T-helper 9 cell (primary cell): ENCODE results near the gene RRP9.
"Not testable (repeated sequence)": the region's sequence is repeated elsewhere in the genome, so short reads cannot be mapped to it uniquely, and the experiment has no call there.

ENCODE experiments used
- DNase-seq: peaks from one replicate; pipeline ENCODE4 v3.0.0-alpha.2; 2020
- total RNA-seq, 2 donors: gene quantifications; one replicate each; lab custom pipeline; 2026; lab: John Stamatoyannopoulos, UW

Gene RRP9
- total RNA-seq = 12.5 to 33.2 reads per million in 2 donors

GRCh38 chr3:51941798-51942602, at the start of gene RRP9, which contains the start of gene PARP3:
Gene RRP9, minus strand, starts transcription at chr3:51941904. Its CDS starts 37 bp downstream, at chr3:51941867.
Gene PARP3, plus strand, starts transcription at chr3:51942363. Its CDS starts 993 bp downstream, at chr3:51943356.
- peak; percentile 98 for DNase-seq

- not testable (repeated sequence) for DNase-seq
Measured at GRCh38 chr3:51990501-51990971, 48.8 kb upstream of the RRP9 start.

- no peak for DNase-seq
Measured at GRCh38 chr3:51988286-51989146, 46.8 kb upstream of the RRP9 start.

GRCh38 chr3:51987568-51987967, 45.9 kb upstream of the RRP9 start:
- DNase-seq = no peak

GRCh38 chr3:51986010-51986947, 44.6 kb upstream of the RRP9 start:
- no peak for DNase-seq

GRCh38 chr3:51985063-51985462, 43.4 kb upstream of the RRP9 start:
- DNase-seq = no peak

GRCh38 chr3:51984269-51984647, 42.6 kb upstream of the RRP9 start:
- DNase-seq = no peak

- DNase-seq = no peak
Measured at GRCh38 chr3:51983578-51984268, 42.0 kb upstream of the RRP9 start.

GRCh38 chr3:51982838-51983577, 41.3 kb upstream of the RRP9 start, which contains the start of gene ACY1:
Gene ACY1, plus strand, starts transcription at chr3:51983535. Its CDS starts 530 bp downstream, at chr3:51984065.
- DNase-seq = peak; percentile 64

- DNase-seq = peak; percentile 18
Measured at GRCh38 chr3:51982352-51982837, 40.7 kb upstream of the RRP9 start.

GRCh38 chr3:51980253-51980652, 38.5 kb upstream of the RRP9 start:
- no peak for DNase-seq

- DNase-seq = no peak
Measured at GRCh38 chr3:51978143-51978502, 36.4 kb upstream of the RRP9 start.

- no peak for DNase-seq
Measured at GRCh38 chr3:51977446-51978142, 35.9 kb upstream of the RRP9 start.

- DNase-seq = no peak
Measured at GRCh38 chr3:51975852-51976549, 34.3 kb upstream of the RRP9 start.

GRCh38 chr3:51974963-51975851, 33.5 kb upstream of the RRP9 start, which contains the start of gene ABHD14A:
Gene ABHD14A, plus strand, starts transcription at chr3:51975064. Its CDS starts 72 bp downstream, at chr3:51975136.
- DNase-seq = peak; percentile 64

GRCh38 chr3:51974277-51974962, 32.7 kb upstream of the RRP9 start:
- DNase-seq = no peak

- DNase-seq = no peak
Measured at GRCh38 chr3:51971350-51971749, 29.6 kb upstream of the RRP9 start.
